NT2/D1 (cell line): ENCODE results near the gene MISFA.

ENCODE experiments used
- SUZ12 ChIP-seq: IDR thresholded peaks from 2 replicates; pipeline ENCODE4 v1.6.1; 2011; ENCODE audit not compliant: insufficient read length, insufficient read depth; ENCODE audit errors: extremely low read depth
- YY1 ChIP-seq: IDR thresholded peaks from 2 replicates; pipeline ENCODE4 v1.6.1; 2011; ENCODE audit not compliant: insufficient read length, insufficient read depth
- ZNF274 ChIP-seq: IDR thresholded peaks from 2 replicates; pipeline ENCODE4 v1.6.1; 2011; ENCODE audit warnings: mild to moderate bottlenecking, low read depth, low read length

DNA sequence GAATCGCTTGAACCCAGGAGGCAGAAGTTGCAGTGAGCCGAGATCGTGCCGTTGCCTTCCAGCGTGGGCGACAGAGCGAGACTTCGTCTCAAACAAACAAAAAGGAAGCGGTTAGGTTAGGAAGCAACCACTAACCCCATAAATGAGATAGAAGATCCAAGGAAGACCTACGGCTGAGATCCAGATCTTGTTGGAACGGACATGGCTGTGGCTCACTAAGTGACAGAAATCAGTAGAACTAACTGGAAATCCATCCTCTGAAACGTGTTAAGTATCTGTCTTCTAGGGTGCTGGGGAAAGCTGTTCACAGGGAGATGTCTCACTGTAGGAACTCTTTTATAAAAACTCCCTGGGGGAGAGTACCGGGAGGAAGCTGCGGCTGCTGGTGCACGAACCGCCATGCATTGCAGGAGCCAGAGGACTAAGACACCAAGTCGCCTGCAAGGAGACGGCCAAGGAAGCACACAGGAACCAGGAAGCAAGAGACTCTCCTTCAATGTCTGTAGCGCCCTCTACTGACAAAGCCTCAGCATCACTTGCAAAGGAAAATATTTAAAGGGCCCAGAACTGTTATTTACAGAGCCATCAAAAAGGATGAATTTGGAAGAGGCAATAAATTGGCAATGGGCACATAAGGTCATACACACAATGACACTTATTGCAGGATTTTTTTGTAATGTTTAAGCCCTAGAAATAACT is 51.4 kb downstream of the MISFA start:
- TF ChIP-seq YY1 (no peak), SUZ12 (no peak), ZNF274 (no peak)
